ENCODE measurements around the gene CCDC18.

Gene CCDC18

DNA sequence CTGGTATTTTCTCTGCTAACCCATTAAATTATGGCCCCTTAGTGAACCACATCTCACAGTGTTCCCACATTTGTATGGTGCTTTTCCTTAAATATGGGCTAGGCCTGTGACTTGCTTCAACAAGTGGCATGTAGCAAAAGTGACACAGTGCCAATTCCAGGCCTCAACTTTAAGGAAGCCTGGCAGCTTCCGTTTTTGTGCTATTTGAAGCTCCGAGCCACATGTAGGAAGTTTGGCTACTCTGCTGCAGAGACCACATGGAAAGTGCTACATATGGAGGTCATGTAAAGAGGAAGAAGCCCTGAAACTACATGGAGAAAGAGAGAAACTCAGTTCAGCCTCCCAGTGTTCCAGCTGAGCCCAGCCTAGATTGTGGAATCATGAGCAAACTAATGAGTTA, 136.7 kb downstream of the CCDC18 start:
- peak; percentile 95 for DNase-seq

DNA sequence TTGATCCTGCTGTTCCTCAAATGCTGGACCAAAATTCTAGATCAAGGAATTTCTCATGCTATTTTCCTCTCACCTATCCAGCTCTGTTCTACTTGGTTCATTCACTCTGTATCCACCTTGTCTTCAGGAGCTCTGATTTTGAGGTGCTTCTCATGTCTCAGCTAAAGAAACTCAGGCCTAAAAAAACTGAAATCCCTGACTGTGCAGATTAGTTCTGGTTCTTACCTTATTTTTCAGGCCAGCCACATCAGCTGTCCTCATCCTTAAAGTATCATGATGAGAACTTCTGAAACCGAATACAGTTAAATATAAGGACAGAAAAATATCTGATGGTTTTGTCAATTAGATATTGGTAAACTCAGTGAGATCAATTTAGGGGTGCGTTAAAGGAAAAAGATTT, 137.4 kb downstream of the CCDC18 start:
- DNase-seq = no peak

DNA sequence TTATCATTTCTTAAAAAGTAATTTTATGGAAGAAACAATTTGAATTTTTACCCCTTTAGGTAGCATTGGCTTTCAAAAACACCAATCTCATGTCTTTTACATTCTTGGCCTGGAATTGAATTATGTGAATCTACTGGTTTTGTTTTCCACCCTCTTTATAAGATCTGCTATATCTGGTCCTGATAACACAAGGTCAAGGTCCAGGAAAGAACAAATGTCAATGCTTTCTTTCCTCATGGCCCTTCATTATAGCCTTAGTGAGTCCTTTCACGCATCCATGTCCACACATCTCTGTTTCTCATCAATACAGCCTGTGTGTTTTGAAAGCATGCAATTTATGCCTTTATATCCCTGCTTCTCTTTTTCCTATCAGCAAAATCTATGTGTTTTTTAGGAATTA, 141.2 kb downstream of the CCDC18 start:
- no peak for DNase-seq

DNA sequence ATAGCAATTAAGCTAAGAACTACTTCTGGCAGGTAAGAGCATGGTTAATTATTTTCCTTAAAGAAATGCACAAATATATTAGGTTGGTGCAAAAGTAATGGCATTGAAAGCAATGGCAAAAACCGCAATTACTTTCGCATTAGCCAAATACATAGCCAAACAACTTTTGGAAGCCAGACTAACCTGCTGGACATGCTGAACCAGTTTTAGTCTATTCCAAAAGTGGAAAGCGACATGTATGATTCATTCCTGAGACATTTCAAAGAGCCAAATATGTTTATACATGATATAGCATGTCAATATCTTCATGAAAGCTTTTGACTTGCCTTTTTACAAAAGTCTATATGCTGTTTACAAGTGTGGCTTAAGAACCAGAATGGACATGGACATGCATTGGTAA, 141.8 kb downstream of the CCDC18 start:
- DNase-seq = no peak

DNA sequence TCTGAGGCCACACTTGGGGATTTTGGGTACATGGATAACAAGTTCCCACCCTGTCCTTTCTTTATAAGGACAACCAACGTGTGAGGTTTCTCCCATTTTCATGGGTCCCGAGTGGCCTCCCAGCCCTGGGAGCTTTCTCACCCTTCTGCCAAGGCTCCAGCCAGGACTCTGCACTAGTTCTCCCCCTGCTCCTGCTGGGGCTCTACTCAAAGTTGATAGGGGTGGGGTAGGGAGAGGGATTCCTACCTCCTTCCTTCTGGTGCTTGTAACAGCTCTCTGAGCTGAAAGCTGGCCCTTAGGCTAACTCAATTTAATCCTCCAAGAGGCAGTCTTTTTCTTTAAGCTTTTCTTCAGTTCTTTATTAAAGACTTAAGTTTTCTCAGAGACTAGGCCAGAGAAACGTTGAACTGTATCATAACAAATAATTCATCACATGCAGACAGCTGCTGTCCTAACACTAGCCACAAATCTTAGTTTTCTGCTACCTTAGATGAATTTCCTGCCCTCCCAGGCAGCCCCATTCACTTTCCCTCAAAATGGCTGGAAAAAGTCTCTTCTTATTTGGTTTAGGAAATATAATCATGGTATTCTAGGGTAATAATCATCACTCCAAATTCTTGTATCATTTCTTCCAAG, 142.8 kb downstream of the CCDC18 start:
- DNase-seq = no peak

DNA sequence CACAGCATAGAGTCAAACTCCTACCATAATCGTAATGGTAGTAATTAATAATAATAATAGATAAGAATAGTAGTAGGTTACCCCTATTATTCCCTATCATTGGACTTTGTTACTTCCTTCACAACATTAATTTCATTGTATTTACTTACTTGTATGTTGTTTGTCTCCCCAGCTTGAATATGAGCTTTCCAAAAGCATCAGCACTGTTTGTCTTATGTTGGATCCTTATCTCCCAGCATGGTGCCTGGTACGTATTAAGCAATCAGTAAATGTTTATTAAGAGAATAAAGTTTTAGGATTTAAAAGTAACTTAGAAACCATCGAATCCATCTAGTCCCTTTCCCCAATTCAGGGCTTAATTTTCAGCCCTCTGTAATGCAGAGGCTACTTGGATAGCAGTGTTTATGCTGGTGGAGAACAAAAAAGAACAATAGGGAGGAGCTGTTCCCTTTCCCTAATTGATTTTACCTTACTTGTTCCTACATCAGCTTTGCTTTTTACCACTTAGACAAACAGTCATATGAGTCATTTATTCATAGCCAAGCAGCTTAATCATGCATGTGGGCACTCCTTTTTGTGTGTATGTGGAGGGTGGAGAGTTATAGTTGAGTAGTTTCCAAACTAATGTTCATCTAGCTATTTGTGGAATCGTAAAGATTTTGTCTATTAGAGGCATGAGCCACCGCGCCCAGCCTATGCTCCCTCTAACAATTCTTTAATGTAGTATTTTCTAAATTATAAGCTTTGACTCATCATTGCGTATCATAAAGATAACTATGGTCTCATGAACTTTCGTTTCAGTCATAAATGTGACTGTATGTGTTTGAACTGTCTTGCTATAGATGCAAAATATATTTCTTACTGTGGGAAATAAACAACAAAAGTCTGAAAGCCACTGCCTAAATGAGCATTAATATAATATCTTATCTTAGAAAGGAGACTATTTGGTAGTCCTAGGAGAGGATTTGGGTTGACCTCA, 144.3 kb downstream of the CCDC18 start:
- DNase-seq = no peak

All from MV-4-11 (cell line).